Activated CD4-positive, alpha-beta T cell treated with anti-CD3 and anti-CD28 coated beads, Interleukin-2, Interleukin-6, amounts not matched to agents 100 ng/mL and 50 ng/mL, durations not matched to agents 16 hours and 8 hours (primary cell): ENCODE results near the gene IRAG1.

ENCODE experiments used
- DNase-seq: peaks from one replicate; pipeline ENCODE4 v3.0.0-alpha.2; 2020

IRAG1 gene, protein sequence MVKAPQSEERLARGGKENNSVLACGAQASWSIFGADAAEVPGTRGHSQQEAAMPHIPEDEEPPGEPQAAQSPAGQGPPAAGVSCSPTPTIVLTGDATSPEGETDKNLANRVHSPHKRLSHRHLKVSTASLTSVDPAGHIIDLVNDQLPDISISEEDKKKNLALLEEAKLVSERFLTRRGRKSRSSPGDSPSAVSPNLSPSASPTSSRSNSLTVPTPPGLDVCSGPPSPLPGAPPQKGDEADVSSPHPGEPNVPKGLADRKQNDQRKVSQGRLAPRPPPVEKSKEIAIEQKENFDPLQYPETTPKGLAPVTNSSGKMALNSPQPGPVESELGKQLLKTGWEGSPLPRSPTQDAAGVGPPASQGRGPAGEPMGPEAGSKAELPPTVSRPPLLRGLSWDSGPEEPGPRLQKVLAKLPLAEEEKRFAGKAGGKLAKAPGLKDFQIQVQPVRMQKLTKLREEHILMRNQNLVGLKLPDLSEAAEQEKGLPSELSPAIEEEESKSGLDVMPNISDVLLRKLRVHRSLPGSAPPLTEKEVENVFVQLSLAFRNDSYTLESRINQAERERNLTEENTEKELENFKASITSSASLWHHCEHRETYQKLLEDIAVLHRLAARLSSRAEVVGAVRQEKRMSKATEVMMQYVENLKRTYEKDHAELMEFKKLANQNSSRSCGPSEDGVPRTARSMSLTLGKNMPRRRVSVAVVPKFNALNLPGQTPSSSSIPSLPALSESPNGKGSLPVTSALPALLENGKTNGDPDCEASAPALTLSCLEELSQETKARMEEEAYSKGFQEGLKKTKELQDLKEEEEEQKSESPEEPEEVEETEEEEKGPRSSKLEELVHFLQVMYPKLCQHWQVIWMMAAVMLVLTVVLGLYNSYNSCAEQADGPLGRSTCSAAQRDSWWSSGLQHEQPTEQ

GRCh38 chr11:10693509-10694081 lies at the start of gene IRAG1:
IRAG1 (minus strand) TSS chr11:10693755; CDS start chr11:10693602, 153 bp downstream.
- DNase-seq: no peak

DNA sequence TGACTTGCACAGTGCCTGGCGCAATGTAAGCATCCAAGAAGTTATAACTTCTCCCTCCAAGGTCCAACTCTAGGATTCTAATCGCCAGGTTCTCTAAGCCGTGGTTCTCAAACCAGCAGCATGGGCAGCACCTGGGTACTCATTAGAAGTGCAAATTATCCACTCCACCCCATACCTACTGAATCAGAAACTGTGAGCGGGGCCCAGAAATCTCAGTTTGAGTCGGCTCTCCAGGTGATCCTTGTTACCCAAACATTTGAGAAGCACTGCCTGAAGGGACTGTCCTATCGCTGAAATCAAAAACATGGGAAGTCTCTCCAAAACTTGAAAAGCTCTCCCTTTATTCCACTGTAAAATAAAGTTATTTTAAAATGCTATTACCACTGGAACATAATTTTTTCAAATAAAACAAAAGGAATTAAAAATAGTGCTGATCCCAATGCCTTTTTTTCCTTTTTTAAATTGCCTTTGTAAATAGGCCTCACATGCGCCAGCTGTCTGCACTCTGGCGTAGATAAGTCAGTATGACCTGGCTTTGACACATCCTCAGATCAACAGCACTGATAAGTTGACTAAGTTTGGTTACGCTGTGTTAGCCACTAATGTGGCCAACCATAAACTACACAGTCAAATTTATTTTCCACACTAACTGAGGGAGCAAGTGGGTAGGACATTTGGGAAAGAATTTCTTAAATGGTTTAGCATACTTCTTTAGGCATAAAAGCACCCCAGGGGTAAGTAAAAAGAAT lies 49.1 kb upstream of the IRAG1 start:
- DNase-seq: peak; percentile 67

DNA sequence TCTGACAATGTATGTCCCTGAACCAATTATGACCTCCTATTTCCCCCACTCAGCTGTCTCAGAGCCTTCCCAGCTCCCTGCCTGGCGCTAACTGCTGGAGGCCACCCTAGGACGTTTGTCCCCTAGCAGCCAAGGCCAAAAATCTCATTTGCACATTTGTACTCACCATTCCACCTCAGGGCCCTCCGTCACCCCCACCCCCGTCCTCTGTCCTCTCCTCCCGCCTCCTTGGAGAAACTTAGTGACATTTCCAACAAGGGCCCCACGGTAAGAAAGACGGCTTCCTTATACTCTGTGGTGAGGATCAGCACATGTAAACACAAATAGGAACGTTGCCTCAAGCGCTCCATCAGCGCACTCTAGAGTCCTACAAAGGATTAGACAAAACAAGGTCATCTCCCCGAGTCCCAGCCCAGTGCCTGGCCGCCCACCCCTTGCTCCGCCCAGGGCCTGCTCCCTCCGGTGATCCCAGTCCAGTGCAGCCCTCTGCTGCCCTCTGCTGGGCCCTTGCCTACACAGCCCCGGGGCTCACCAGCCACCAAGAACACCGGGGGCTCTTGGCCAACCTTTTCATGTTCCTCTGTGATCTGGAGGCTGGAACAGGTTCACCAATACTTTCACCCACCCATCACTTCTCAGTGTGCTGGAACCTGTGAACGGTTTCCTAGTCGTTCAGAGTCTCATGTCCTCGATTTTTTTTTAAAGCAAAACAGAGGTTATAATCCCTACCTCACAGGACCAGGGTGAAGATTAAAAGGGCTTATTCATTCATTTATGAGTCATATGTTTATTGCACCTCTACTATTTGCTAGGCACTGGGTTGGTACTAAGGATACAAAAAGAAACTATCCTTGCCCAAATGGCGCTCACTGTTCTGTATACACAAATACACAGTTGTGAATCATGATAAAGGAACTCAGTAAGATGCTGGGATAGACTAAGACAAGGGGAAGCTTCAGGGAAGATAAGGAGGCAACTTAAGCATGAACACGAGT lies 42.2 kb upstream of the IRAG1 start:
- DNase-seq: peak; percentile 92

GRCh38 chr11:10731064-10731680 lies 37.6 kb upstream of the IRAG1 start:
- DNase-seq: no peak

- no peak for DNase-seq
Observed at GRCh38 chr11:10730151-10730550, 36.6 kb upstream of the IRAG1 start.

DNA sequence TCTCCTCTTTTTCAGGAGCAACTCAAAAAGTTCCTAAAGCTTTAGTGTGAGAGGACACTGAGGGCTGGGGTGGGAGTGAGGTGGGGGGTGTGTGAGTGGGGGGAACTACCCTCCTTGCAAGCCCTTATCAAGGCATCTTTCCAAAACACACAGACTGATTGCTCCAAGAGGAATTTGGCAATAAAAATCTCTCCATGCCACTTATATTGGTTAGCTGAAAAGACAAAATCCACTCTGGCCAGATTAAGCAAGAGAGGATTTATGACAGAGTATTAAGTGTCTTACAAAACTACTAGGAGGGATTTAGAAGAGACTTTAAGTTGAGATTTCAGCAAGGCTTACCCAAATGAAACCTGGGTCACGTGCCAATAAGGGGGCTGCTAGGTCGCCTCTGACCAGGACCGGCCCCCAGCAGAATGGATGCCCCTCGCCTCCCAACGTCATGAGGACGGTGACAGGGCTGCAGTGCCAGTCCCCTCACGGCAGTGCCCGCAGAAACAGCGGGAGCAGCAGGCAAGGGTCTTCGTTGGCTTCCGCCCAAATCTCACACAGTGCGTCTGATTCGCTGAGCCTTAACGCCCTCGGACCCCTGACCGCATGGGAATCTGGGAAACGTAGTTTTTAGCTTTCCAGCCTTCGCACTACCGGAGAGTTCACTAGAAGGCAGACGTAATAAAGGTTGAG lies 35.4 kb upstream of the IRAG1 start:
- no peak for DNase-seq

- DNase-seq: no peak
Observed at GRCh38 chr11:10728154-10728553, 34.6 kb upstream of the IRAG1 start.

DNA sequence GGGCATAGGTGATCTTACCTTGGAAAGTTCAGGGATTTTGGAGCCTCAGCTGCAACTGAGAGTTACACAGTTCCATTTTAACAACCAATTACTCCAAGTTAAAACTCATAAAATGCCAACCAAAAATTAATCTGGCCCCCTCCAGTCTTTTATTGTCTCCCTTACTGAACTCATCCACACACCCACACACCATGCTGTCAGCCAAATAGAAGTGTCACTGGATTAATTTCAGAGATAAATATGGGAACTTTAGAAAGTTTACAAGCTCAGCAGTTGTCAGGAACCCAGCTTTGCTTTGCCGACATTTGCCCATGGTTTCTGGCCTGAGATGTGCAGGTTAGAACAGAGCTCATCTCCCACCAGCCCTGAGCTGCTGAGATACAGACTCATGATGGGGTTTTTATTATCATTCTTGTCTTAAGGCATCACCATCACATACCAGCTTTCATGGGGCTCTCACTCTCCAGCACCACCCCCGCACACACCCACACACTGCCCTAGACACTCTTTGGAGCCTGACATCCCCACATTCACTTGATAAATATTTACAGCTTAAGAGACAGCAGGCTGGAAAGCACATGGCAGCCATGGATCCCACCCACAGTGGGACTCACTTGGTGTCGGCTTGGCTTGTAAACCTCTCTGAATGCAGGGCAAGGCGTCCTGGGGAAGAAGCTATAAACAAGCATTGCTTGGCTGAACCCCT lies 33.7 kb upstream of the IRAG1 start:
- no peak for DNase-seq

DNA sequence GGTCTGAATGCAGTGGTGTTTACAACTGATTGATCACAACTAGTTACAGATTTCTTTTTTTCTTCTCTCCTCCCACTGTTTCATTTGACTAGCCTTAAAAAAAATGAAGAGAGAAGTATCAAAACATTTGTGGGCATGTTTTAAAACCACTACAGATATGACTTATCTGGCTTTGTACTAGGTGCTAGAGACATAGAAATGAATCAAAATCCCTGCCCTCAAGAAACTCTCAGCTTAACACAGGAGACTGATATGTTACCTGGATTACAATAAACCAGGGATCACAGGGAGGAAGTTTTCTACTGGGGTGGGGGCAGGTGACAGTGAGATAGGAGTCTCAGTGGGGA lies 32.3 kb upstream of the IRAG1 start:
- peak; percentile 30 for DNase-seq

- peak; percentile 20 for DNase-seq
Observed at GRCh38 chr11:10725114-10725906, 31.8 kb upstream of the IRAG1 start.

DNA sequence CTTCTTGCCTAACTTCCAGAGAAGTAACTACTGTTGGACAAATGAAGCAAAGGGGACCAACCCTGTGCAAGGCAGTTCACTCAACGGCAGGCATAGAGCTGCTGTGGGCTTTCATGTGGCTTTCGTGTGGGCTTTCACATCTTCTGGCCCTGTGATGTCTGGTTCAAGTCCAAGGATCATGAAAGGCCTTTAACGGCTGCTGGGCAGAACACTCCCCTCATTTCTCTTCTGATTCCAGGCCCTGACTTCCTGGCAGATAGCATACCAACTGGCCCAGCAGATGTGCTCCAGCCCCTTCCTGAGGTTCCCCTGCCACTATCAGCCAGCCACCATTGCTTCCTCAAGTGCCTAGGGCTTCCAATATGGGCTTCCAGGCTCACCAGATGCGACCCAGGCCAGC lies 28.8 kb upstream of the IRAG1 start:
- no peak for DNase-seq

DNA sequence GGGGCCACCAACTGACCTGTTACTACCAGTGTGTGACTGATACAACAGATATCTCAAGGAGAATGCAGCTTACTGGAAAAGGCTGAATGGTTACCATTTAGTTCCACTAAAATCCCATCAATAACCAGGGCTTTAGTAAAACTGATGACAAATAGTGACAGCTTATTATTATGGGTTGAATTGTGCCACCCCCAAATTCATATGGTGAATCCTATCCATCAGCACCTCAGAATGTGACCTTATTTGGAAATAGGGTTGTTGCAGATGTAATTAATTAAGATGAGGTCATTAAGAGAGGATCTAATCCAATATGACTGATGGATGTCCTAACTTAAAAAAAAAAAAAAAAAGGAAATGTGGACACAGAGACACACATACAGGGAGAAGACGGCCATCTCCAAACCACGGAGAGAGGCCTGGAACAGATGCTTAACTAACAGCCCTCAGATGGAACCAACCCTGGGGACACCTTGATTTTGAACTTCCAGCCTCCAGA lies 27.4 kb upstream of the IRAG1 start:
- no peak for DNase-seq

GRCh38 chr11:10719616-10720015 lies 26.1 kb upstream of the IRAG1 start:
- DNase-seq: no peak

DNA sequence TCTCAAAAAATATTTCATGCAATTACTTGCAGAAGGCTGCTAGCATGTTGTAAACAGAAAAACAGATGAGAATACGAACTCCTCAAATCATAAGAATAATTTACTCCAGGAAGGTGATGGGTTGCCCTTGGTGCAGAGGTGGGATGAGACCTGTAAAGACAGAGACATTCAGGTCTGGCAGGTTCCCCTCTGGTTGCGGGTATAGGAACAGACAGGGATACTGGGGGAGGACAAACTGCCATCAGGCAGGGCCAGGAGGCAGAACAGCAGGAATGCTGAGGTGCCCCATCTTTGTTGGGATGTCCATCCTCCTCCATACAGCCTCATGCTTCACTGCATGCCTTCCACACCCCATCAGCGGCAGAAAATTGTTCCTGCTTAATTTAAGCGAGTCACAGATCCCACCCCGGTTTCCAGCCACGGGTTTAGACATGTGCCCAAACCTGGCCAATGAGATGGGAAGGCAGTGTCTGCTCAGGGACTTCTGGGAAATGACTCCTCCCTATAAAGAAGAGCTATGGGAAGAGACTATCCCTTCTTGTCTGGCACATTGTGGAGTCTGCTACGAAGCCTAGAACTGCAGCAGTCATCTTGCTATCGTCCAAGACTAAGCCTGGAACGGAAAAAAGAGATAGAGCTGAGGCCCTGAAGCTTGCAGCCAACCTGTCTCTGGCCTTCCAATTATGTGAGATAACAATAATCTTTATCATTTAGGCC lies 23.1 kb upstream of the IRAG1 start:
- DNase-seq: no peak

- DNase-seq: no peak
Observed at GRCh38 chr11:10716122-10716521, 22.6 kb upstream of the IRAG1 start.

DNA sequence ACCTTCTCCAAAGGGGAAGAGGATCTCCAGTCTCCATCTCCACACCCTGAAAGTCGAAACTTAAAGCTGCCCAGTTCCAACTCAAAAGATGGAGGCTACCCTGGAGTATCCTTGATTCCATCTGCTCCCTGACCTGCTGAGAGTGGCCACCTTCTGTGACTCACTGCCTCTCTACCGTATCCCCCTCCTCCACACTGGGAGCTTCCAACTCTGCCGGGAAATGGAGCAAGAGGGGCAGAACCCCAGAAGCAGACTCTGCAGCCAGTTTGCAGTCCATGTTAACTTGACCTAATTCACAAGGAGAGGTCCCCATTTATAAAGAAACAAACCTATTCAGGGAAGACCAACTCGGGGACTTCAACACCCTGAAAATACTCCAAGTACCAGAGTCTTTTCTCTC lies 22.0 kb upstream of the IRAG1 start:
- no peak for DNase-seq

DNA sequence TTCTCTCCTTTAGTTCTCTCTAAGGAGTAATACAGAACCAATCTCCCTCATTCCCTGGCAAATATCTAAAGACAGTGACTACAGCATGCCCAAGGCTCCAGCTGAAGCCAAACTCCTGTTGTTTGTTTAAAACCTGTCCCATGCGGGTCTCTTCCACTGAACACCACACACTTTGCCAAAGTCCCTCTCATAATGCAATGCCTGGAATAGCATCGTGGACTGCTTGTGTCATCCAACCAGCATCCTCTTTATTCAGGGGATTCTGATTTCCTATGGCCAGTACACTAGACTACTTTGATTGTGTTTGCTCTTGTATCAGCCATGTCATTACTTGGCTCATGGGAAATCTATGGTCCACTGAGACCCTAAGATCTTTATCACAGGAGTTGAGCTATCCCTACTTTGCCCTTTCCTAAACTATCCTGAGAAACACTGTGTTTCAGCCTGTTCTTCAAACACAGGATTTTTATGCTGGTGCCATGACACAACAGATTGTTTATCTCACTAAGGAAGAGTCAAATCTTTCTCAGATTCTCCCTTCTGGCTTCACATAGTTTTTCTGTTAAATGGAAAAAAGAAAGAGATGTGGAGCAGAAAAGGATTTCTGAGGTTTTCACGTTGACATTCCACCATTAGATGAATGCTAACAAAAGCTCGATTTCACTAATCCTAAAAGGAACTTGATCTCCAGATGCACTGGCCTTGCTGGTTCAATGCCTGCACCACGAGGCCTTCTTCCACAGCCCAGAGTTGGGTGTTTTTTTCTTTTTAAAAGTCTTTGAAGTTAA lies 15.9 kb upstream of the IRAG1 start:
- DNase-seq: no peak
